H1 (cell line): Measurements from ENCODE around the gene PPP4R1.

Experiments used
- CHD1 ChIP-seq: IDR thresholded peaks from 2 replicates; pipeline ENCODE4 v1.6.1; 2012; ENCODE audit warnings: low read depth, low read length, improper control_type of control experiment
- CTCF ChIP-seq, 3 experiments: IDR thresholded peaks; 1 replicate in 2 of 3; 2 replicates in 1 of 3; pipeline versions ENCODE4 v1.5.1 to v1.6.1; 2011; ENCODE audit warnings: low read length in 3 of 3, mild to moderate bottlenecking in 3 of 3, inconsistent platforms in 2 of 3, low read depth in 1 of 3, moderate library complexity in 1 of 3; ENCODE audit not compliant: insufficient read depth in 1 of 3; ENCODE audit errors: control extremely low read depth in 1 of 3
- EZH2 ChIP-seq: fragments of 200-600 bp; sonication (generic); IDR thresholded peaks from 2 replicates; pipeline ENCODE4 v1.7.1; 2012; ENCODE audit warnings: low read depth, mild to moderate bottlenecking, moderate library complexity, low read length, inconsistent platforms; ENCODE audit not compliant: severe bottlenecking
- FOSL1 ChIP-seq: IDR thresholded peaks from 2 replicates; pipeline ENCODE4 v1.6.1; 2011; ENCODE audit warnings: mild to moderate bottlenecking, low read depth, low read length, moderate library complexity; ENCODE audit not compliant: insufficient read depth
- JUND ChIP-seq: IDR thresholded peaks from 2 replicates; pipeline ENCODE4 v1.6.1; 2011; ENCODE audit warnings: mild to moderate bottlenecking, improper control_type of control experiment, low read length
- RXRA ChIP-seq: IDR thresholded peaks from 2 replicates; pipeline ENCODE4 v1.6.1; 2011; ENCODE audit warnings: low read depth, mild to moderate bottlenecking, low read length, moderate library complexity; ENCODE audit not compliant: insufficient read depth
- SP1 ChIP-seq: IDR thresholded peaks from 2 replicates; pipeline ENCODE4 v1.6.1; 2011; ENCODE audit warnings: low read depth, low read length
- TEAD4 ChIP-seq: IDR thresholded peaks from 2 replicates; pipeline ENCODE4 v1.6.1; 2012; ENCODE audit warnings: low read depth, low read length, inconsistent platforms, mixed read lengths

- TF ChIP-seq EZH2 = no peak
- TF ChIP-seq RXRA = no peak
- TF ChIP-seq CHD1 = no peak
- TF ChIP-seq TEAD4 = no peak
- TF ChIP-seq SP1 = no peak
- TF ChIP-seq CTCF (IDR thresholded peaks at IDR 0.05; ENCODE audit: control extremely low read depth in 1 of 3, insufficient read depth in 1 of 3, low read depth in 1 of 3, low read length in 3 of 3) = no peak
- TF ChIP-seq FOSL1 = no peak
- TF ChIP-seq JUND = no peak
Measured at GRCh38 chr18:9619545-9619944, 5.2 kb upstream of the PPP4R1 start.
